ENCODE measurements around the gene RYR1.

DNA sequence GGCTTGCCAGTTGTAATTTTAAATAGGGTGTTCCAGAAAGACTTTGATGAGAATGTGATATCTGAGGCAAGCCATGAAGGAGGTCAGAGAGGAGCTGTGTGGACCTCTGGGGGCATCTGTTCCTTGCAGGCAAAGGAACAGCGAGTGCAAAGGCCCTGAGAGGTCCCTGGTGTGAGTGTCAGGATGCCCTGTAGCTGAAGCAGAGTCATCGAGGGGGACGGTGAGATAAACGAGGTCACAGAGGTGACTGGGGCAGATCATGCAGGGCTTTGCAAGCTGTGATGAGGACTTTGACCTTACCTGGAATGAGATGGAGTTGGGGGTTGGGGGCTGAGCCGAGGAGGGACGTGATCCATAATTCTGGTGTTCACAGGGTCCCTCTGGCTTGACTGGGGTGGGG, 75.0 kb downstream of the RYR1 start:
- TF ChIP-seq POLR2AphosphoS5 (IDR thresholded peaks at IDR 0.05) (no peak), EP300 (IDR thresholded peaks at IDR 0.05) (no peak), POLR2A (IDR thresholded peaks at IDR 0.05) (no peak)
- TF ChIP-seq, protein P1, sequence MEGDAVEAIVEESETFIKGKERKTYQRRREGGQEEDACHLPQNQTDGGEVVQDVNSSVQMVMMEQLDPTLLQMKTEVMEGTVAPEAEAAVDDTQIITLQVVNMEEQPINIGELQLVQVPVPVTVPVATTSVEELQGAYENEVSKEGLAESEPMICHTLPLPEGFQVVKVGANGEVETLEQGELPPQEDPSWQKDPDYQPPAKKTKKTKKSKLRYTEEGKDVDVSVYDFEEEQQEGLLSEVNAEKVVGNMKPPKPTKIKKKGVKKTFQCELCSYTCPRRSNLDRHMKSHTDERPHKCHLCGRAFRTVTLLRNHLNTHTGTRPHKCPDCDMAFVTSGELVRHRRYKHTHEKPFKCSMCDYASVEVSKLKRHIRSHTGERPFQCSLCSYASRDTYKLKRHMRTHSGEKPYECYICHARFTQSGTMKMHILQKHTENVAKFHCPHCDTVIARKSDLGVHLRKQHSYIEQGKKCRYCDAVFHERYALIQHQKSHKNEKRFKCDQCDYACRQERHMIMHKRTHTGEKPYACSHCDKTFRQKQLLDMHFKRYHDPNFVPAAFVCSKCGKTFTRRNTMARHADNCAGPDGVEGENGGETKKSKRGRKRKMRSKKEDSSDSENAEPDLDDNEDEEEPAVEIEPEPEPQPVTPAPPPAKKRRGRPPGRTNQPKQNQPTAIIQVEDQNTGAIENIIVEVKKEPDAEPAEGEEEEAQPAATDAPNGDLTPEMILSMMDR (IDR thresholded peaks at IDR 0.05), result no peak
